HG03095 (cell line): ENCODE measurements around the gene NR3C1.

Source experiments
- ATAC-seq: cut with Tn5 transposase; IDR thresholded peaks from one replicate; pipeline ENCODE4 v1.9.1; 2021; ENCODE audit warnings: moderate library complexity; ENCODE audit not compliant: unreplicated experiment

Gene NR3C1

GRCh38 chr5:143399616-143400540 is 3.6 kb downstream of the NR3C1 start:
- ATAC-seq = no peak

- ATAC-seq = no peak
Measured at GRCh38 chr5:143398451-143399237, 4.8 kb downstream of the NR3C1 start.

GRCh38 chr5:143398053-143398355 is 5.5 kb downstream of the NR3C1 start:
- ATAC-seq = no peak

GRCh38 chr5:143397302-143398052 is 6.0 kb downstream of the NR3C1 start:
- ATAC-seq = no peak

- no peak for ATAC-seq
Measured at GRCh38 chr5:143396353-143396940, 7.0 kb downstream of the NR3C1 start.

GRCh38 chr5:143395638-143396352 is 7.7 kb downstream of the NR3C1 start:
- peak; percentile 30 for ATAC-seq

DNA sequence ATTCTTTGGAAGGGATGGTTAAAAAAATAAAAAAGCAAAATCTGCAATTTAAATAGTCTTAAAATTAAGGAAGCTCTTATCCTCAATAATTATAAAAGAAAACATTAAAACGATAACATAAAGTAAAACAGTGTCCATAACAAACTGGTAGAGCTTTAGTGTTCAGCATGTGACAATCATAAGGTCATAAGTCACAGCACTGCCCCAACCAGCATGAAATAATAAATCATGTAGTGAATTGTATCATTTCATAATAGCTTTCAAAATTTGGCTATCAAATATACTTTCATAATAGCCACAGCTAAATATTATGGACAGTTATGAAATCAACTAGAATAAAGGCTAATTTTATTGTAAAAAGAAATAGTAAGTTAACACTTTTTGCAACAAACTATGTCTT is 10.0 kb downstream of the NR3C1 start:
- no peak for ATAC-seq

DNA sequence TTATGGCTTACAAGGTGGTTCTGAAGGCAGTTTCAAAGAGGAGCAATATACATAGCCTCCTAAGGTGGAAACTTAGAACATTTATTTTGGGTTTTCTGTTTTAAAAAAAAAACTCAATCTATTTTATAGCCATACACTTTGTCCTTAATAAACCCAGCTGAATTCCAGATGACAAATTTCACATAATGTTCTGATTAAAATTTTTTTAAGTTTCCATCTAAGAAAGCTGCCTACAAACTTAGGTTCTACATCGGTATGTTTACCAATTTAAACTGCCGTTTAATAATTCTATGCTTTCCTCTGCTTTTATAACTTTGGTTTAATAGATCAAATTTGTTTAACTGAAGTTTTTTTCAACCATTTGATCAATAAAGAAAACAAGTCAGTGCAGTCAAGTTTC is 12.5 kb downstream of the NR3C1 start:
- ATAC-seq = no peak

DNA sequence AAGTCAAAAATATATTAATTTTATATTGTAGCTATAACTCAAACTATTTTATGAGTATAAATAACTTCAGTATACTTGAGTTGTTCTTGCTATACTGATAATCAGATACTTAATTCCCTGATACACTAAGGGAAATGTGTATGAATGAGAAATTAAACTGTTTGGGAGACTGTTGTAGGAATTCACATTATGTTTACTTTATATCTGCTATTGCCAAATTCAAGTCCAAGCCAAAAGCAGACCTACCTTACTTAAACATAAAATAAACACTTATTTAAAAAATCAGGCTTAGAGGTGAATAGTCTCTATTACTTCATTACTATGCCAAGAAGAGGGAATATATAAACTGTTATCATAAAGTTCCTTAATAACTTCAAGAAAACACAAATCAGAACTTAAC is 13.2 kb downstream of the NR3C1 start:
- ATAC-seq = no peak

- ATAC-seq = no peak
Measured at GRCh38 chr5:143386725-143387124, 16.8 kb downstream of the NR3C1 start.

- no peak for ATAC-seq
Measured at GRCh38 chr5:143384865-143385657, 18.4 kb downstream of the NR3C1 start.

- ATAC-seq = no peak
Measured at GRCh38 chr5:143383988-143384387, 19.5 kb downstream of the NR3C1 start.

- ATAC-seq = no peak
Measured at GRCh38 chr5:143379606-143380005, 23.9 kb downstream of the NR3C1 start.

DNA sequence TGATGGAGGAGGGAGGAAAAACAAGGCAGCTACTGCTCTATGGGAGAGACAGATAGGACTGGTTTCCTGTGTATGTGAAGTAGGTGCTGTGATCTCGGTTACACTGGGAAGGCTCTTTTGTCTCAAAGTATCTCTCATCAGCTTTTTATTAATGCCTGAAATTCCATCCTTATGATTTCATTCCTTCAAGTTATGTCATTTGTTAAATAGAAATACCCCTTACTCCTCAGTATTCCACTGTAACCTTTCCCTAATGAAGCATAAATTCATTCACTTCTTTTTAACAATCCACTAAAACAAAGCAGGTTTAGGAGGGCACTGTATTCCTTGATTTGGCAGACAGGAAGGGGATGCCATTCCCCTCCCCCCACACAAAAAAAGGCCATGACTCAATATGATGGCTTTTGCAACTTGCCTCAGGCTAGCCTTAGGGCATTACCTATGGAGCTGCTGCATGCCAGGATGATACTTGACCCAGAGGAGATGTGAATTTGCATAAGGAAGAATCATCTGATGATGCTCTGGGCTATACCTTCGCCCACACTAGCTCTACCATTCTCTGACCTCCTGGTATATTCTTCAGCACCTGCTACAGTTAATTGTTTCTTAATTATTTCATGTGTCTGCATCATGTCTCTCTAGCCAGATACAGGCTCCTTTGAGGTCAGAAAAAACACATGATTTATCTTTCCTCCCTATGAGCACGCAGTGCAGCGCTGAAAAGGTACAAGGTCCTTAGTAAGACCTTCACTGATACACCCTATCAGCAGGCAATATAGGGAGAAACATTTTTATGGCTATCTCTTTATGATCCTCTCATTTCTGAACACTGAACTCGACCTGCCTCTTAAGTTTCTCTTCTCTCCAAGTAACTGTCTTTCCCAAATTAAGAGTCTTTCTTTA is 26.3 kb downstream of the NR3C1 start:
- ATAC-seq = no peak

DNA sequence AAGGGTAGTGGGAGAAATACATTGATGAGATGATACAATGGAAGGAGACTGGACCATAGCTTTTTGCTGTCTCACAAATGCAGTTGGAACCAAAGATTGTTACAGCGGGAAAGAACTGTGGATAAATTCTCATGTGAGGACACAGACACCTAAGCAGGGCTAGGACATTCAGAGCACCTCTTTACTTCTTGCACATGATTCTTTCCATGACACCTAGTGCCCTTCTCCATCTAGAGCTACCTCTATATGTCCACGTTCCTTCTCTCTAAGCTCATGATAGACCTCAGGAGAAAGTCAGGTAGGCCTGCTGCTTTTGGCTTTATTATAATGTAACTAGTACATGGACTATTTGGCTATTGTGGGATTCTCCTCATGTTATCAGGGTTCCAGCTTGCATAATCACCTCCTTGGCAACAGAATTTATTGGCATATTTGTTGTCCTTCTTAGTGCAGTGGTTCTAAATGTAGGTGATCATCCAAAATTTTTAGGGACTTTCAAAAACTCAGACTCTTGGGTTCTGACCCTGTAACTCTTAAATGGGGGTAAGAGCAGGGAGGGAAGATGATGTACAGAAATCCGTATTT is 27.2 kb downstream of the NR3C1 start:
- ATAC-seq = no peak

DNA sequence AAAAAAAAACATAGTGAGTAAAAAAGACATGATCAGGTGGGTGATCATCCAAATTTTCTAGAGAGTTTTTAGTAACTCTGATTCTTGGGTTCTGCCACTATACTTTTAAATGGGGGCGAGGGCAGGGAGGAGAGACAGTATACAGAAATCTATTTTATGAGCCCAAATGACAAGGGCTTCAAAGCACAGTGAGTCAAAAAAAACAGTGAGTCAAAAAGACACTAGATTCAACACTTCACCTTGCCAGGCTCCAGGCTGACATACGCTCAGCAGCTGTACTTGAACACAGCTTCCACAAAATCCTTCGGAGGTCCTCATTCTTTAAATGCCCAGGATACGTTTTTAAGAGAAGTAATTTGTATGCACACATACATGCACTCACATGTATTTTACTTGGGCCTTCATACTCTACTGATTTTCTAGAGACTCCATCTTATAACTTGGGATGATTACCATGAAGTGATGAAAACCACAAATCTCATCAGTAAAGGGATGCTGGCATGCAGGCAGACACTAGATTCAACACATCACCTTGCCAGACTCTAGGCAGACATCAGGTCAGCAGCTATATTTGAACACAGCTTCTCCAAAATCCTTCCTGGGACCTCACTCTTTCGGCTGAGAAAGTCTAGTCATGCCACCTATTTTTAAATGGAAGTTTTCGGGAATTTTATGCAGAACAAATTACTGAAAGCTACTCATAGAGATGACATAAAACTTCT is 28.8 kb downstream of the NR3C1 start:
- no peak for ATAC-seq

GRCh38 chr5:143373076-143373475 is 30.4 kb downstream of the NR3C1 start:
- ATAC-seq = no peak
